HG02943 (cell line): ENCODE data around the gene CTF1.

ENCODE experiments used
- ATAC-seq: cut with Tn5 transposase; IDR thresholded peaks from one replicate; pipeline ENCODE4 v1.9.1; 2021; ENCODE audit warnings: mild to moderate bottlenecking, low read depth, moderate library complexity; ENCODE audit not compliant: unreplicated experiment

The CTF1 gene

DNA sequence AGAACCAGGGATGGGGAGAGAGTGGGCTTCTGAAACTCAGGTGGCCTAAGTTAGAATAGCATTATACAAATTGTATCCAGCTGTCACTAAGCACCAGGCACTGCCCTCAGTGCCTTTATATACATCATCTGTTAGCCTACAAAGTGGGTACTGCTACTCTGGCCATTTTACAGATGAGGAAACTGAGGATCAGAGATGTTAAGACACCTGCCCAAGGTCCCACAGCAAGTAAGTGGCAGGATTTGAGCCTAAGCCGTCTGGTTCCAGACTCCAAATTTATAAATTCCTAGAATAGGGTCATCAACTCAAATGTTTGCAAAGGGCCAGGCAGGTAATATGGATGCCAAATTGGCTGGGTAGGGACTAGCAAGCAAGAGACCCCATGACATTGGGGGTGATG lies 54.8 kb downstream of the CTF1 start:
- ATAC-seq, result no peak

DNA sequence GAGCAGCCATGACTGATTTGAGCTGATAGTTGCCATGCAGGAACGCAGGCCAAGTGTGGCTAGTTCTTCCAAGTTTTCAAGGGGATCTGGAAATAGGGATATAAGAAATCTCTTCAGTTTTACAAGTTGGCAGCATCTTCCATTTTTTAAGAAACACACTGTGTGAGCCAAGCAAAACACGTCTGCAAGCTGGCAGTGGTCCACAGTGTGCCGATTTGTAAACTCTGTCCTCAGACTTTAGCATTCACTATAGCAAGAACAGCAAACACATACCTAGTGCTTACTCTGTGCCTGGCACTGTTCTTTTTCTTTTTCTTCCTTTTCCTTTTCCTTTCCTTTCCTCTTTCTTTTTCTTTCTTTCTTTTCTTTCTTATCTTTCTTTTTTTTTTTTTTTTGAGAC lies 55.3 kb downstream of the CTF1 start:
- no peak for ATAC-seq

DNA sequence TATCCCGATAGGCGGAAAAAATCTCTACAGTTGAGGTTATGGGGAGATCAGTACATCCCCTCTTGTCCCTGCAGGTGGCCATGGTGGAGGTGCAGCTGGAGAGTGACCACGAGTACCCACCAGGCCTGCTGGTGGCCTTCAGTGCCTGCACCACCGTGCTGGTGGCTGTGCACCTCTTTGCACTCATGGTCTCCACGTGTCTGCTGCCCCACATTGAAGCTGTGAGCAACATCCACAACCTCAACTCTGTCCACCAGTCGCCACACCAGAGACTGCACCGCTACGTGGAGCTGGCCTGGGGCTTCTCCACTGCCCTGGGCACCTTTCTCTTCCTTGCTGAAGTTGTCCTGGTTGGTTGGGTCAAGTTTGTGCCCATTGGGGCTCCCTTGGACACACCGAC lies 56.7 kb downstream of the CTF1 start:
- ATAC-seq, result no peak
